ENCODE results near the gene CACNG3. TPM values are rescaled to one million over a fixed set of nuclear protein-coding genes. Genes with fewer than 3 reads are reported as not detected.
"Not testable (repeated sequence)": the region's sequence is repeated elsewhere in the genome, so short reads cannot be mapped to it uniquely, and the experiment has no call there.

Gene CACNG3
- not detected in 2 replicates for total RNA-seq (2014; rRNA removed; shearing (Covaris generic))

GRCh38 chr16:24255456-24256371 lies at the start of gene CACNG3:
TSS of gene CACNG3 (plus strand) at chr16:24256335. CDS start at chr16:24256755, 420 bp downstream.
- peak; percentile 80 for DNase-seq (ENCODE audit: low read depth)

DNA sequence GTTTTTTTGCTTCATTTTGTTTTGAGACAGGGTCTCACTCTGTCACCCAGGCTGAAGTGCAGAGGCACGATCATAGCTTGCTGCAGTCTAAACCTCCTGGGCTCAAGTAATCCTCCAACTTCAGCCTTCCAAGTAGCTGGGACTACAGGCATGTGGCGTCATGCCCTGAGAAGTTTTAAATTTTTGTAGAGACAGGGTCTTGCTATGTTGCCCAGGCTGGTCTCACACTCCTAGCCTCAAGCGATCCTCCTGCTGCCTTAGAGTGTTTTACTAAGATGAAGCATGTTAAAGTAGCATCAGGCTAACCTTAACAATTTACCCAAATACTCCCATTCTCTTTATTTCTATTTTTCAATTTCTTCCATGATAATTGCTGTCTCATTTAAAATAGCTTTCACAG lies 49.2 kb upstream of the CACNG3 start:
- DNase-seq (ENCODE audit: low read depth), result no peak

DNA sequence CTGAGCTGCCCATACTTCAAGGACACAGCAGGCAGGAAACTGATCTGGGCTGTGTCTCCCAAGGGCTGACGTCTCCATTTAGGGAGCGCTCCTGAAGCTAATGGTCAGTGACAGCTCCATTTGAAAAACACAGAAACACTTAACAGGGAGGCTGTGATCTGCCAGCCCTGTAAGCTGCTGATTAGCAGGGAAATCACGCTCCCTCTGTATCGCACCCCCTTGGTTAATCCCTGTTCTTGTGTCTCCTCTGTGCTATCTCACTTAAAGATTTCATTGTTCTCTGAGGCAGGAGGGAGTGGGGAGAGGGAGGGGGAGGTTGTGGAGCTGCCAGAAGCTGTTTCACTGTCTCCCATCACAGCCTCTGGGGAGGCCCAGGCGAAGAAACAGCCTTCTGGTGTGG lies 47.4 kb upstream of the CACNG3 start:
- DNase-seq (ENCODE audit: low read depth), result no peak

- DNase-seq (ENCODE audit: low read depth), result peak; percentile 10
Measured at GRCh38 chr16:24214992-24215391, 41.1 kb upstream of the CACNG3 start.

DNA sequence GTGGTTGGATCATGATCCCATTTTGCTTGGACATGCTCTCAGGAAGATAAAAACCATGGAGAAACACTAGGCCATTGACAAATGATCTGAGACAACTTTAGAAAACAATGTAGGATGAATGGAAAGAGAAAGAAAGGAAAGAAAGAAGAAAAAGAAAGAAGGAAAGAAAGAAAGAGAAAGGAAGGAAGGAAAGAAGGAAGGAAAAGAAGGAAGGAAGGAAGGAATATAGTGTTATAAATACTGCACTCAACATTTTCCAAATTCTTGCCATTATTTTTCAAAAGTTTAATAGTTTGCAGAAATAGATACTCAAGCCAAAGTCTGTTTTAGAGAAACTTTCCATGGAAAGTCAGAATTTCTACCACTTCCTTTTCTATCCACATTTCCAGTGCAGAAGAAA lies 39.2 kb upstream of the CACNG3 start:
- DNase-seq (ENCODE audit: low read depth), result no peak

DNA sequence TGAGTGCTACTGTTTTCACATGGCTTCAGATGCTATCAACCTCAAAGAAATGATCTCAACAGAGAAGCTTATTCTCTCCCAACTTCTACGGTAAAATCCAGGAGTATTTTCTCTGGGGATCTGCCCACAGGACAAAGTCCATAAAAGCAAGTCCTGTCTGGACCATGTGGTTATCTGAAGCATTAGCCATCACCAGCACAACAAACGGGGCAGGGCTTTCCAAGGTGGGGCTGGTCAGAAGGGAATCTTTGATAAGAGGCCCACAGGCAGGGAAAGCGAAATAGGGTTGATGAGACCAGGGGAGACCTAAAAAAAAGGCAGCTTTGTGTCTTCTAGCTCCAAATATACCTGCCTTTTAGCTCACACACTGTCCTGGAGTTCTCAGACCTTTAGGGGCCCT lies 38.7 kb upstream of the CACNG3 start:
- DNase-seq (ENCODE audit: low read depth), result no peak

GRCh38 chr16:24218299-24218698 lies 37.8 kb upstream of the CACNG3 start:
- no peak for DNase-seq (ENCODE audit: low read depth)

GRCh38 chr16:24221219-24221618 lies 34.9 kb upstream of the CACNG3 start:
- no peak for DNase-seq (ENCODE audit: low read depth)

GRCh38 chr16:24228514-24228913 lies 27.6 kb upstream of the CACNG3 start:
- no peak for DNase-seq (ENCODE audit: low read depth)

- peak; percentile 13 for DNase-seq (ENCODE audit: low read depth)
Measured at GRCh38 chr16:24232936-24233335, 23.2 kb upstream of the CACNG3 start.

- DNase-seq (ENCODE audit: low read depth), result peak; percentile 29
Measured at GRCh38 chr16:24234737-24235136, 21.4 kb upstream of the CACNG3 start.

GRCh38 chr16:24235806-24236205 lies 20.3 kb upstream of the CACNG3 start:
- no peak for DNase-seq (ENCODE audit: low read depth)

DNA sequence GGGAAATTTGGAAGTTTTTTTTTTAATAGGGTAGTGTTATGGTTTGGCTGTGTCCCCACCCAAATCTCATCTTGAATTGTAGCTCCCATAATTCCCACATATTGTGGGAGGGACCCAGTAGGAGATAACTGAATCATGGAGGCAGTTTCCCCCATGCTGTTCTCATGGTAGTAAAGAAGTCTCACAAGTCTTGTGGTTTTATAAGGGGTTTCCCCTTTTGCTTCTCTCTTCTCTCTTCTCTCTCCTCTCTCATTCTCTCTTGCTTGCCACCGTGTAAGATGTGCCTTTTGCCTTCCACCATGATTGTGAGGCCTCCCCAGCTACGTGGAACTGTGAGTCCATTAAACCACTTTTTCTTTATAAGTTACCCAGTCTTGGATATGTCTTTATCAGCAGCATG lies 17.3 kb upstream of the CACNG3 start:
- DNase-seq (ENCODE audit: low read depth), result not testable (repeated sequence)

DNA sequence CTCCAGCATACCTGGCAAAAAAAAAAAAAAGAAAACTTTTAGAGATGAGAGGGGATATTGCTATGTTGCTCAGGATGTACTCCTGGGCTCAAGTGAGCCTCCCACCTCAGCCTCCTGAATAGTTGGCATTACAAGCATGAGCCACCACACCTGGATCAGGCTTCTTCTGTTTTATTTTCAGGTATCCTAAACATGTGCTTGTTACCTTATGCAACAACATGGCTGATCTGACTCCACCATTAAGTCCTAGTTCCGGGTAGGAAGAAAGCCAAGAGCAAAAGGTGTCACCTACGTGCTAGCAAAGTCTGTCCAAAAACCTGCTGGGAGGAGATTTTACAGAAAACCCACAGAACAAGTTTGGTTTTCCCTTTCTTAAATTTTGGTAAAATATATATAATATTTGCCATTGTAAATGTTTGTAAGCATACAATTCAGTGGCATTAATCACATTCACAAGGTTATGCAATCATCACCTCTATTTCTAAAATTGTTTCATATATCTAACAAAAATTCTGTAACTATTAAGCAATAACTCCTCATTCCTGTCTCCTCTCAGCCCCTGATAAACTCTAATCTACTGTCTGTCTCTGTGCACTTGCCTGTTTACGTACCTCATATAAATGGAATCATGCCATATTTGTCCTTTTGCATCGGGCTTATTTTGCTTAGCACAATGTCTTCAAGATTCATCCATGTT lies 9.1 kb upstream of the CACNG3 start:
- no peak for DNase-seq (ENCODE audit: low read depth)

- peak; percentile 37 for DNase-seq (ENCODE audit: low read depth)
Measured at GRCh38 chr16:24253192-24253591, 2.9 kb upstream of the CACNG3 start.

- DNase-seq (ENCODE audit: low read depth), result no peak
Measured at GRCh38 chr16:24257958-24258357, 1.8 kb downstream of the CACNG3 start.

GRCh38 chr16:24258791-24259190 lies 2.7 kb downstream of the CACNG3 start:
- DNase-seq (ENCODE audit: low read depth), result no peak

- DNase-seq (ENCODE audit: low read depth), result no peak
Measured at GRCh38 chr16:24262816-24263215, 6.7 kb downstream of the CACNG3 start.

DNA sequence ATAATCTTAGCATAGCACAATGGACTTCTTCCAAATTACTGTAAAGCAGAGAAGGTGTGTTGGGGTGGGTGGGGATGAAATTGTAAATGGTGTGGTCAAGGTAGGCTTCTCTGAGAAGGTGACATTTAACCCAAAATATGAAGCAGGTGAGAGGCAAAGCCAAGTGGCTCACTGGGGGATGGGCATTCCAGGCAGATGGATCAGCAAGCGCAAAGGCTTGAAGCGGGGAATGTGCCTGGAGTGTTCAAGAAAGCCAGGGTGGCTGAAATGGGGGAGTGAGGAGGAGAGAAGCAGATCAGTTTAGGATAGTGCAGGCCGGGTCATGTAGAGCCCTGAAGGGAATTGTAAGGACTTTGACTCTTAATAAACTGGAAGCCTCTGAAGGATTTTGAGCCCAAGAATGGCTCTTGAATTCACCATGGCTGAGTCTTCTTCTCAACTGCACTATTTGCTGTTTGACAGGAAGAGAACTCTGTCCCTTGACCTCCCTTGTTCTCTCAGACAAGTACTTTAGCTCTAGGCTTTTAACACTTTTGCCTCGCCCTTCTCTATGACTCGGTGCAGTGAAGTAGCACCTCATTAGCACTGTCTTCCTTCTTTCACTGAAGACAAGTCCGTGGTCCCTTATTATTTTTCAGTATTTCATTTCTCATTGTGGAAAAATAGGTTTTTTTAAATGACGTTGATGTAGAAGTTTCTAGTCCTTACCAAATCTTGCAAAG lies 14.7 kb downstream of the CACNG3 start:
- no peak for DNase-seq (ENCODE audit: low read depth)

DNA sequence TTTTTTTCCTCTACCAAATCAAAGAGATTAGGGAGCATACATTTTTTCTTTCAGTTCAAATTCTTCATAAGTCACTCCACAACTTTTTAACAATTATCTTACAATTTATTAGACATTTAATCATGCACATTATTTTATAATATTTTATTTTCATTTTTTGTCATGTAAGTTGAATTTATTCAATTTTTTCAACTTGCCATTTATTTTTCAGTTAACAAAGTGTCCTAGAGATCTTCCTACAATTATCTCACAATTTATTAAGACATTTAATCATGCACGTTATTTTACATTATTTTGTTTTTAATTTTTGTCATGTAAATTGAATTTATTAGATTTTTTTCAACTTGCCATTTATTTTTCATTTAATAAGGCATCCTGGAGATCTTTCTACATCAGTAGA lies 16.2 kb downstream of the CACNG3 start:
- no peak for DNase-seq (ENCODE audit: low read depth)

GRCh38 chr16:24273508-24274182 lies 17.5 kb downstream of the CACNG3 start:
- peak; percentile 50 for DNase-seq (ENCODE audit: low read depth)

- no peak for DNase-seq (ENCODE audit: low read depth)
Measured at GRCh38 chr16:24275413-24275812, 19.3 kb downstream of the CACNG3 start.

All from Daoy (cell line).